ENCODE measurements around the gene EDRF1.
"Not testable (repeated sequence)": the region's sequence is repeated elsewhere in the genome, so short reads cannot be mapped to it uniquely, and the experiment has no call there.

EDRF1 gene

DNA sequence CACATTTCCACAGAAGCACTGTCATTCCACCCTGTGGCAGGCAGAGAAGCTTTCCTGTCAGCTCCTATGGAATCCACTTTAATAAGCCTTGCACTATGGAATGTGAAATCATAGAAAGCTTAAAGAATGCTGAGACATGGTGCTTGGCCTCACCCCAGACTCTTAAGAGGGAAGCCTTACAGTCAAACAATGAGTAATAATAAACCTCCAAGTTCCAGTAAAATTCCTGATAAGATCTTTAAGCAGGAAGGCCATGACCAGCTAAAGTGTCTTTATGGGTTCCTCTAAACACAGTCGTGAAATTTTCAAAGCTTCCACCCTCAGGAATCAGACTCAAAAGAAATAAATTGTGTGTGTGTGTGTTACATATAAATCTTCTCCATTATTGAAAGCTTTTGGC is 24.6 kb upstream of the EDRF1 start:
- Mint-ChIP-seq H3K4me3 (no peak overlapping the region), H3K27ac (no peak overlapping the region)

GRCh38 chr10:125696884-125697283 is 22.6 kb upstream of the EDRF1 start:
- not testable (repeated sequence) for H3K4me1 Mint-ChIP-seq (ENCODE audit: low read depth)

More for the DNA sequence above, 24.6 kb upstream of the EDRF1 start:
- Mint-ChIP-seq H3K9me3 (no peaks in the 10 kb centered on the region), H3K27me3 (ENCODE audit: low read depth) (peaks cover 9% of the 10 kb centered on the region), H3K36me3 (ENCODE audit: low read depth) (no peaks in the 10 kb centered on the region), H3K4me1 (ENCODE audit: low read depth) (peaks cover 2% of the 10 kb centered on the region)

GRCh38 chr10:125698481-125698998 is 21.0 kb upstream of the EDRF1 start:
- Mint-ChIP-seq H3K36me3 (ENCODE audit: low read depth) (no peaks in the 10 kb centered on the region), H3K9me3 (no peaks in the 10 kb centered on the region), H3K27ac (no peak overlapping the region), H3K4me1 (ENCODE audit: low read depth) (peaks cover 2% of the 10 kb centered on the region), H3K4me3 (no peak overlapping the region), H3K27me3 (ENCODE audit: low read depth) (peaks cover 4% of the 10 kb centered on the region)

More at GRCh38 chr10:125696884-125697283, 22.6 kb upstream of the EDRF1 start:
- H3K27me3 Mint-ChIP-seq (ENCODE audit: low read depth); H3K4me3 Mint-ChIP-seq; H3K36me3 Mint-ChIP-seq (ENCODE audit: low read depth); H3K27ac Mint-ChIP-seq; H3K9me3 Mint-ChIP-seq: not testable (repeated sequence)

GRCh38 chr10:125699562-125700143 is 19.9 kb upstream of the EDRF1 start:
- Mint-ChIP-seq H3K4me3 (no peak overlapping the region), H3K27me3 (ENCODE audit: low read depth) (peaks cover 4% of the 10 kb centered on the region), H3K9me3 (no peaks in the 10 kb centered on the region), H3K4me1 (ENCODE audit: low read depth) (peaks cover 2% of the 10 kb centered on the region), H3K27ac (no peak overlapping the region), H3K36me3 (ENCODE audit: low read depth) (no peaks in the 10 kb centered on the region)

GRCh38 chr10:125700355-125700911 is 19.1 kb upstream of the EDRF1 start:
- no peak overlapping the region for H3K27ac Mint-ChIP-seq
- no peak overlapping the region for H3K4me3 Mint-ChIP-seq
- no peaks in the 10 kb centered on the region for H3K36me3 Mint-ChIP-seq (ENCODE audit: low read depth)

DNA sequence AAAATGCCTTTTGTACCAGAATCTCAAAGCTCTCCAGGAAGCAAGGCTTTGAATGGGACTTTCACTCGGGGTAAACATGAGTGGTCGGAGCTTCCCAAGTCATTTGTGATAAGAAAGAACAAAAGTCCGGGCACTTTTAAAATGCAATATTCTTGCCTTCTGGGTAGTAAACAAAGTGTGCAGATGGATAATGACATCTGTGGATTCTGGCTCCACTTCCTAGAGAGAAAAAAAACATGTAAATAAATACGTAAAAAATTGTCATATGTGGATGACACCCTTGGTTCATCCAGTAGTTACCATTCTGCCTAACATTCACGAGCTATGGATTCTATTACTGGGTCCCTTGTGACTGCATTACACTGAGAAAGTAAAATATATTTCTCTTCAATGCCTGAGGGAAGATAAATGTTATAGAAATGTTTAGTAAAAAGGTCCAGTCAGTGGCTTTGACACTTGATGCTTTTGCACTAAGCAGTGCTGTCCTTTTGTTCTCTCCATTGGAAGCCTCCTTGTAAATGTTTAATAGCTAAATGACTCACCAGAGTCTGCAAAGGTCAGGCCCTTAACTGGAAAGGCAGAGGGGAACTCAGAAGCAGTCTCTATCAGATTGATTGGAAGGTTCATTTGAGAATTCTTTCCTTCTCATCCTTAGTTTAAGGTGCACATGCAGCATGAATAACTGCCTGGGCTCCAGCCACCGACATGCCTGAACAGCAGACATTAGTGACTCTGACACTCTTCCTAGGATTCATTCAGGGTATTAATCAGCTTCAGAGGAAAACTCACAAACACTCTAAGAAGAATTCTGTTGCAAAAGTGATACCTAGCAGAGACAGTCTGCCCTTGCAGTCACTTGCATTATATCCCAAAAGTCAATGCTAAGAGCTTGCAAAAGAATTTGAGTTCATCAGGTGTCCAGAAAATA is 11.7 kb upstream of the EDRF1 start:
- peaks cover 10% of the 10 kb centered on the region for H3K27me3 Mint-ChIP-seq (ENCODE audit: low read depth)
- no peaks in the 10 kb centered on the region for H3K9me3 Mint-ChIP-seq
- no peak overlapping the region for H3K4me3 Mint-ChIP-seq
- H3K4me1 Mint-ChIP-seq (ENCODE audit: low read depth): no peaks in the 10 kb centered on the region
- no peak overlapping the region for H3K27ac Mint-ChIP-seq
- no peaks in the 10 kb centered on the region for H3K36me3 Mint-ChIP-seq (ENCODE audit: low read depth)

More at GRCh38 chr10:125700355-125700911, 19.1 kb upstream of the EDRF1 start:
- H3K27me3 Mint-ChIP-seq (ENCODE audit: low read depth): peaks cover 2% of the 10 kb centered on the region
- H3K4me1 Mint-ChIP-seq (ENCODE audit: low read depth): peaks cover 2% of the 10 kb centered on the region
- no peaks in the 10 kb centered on the region for H3K9me3 Mint-ChIP-seq

DNA sequence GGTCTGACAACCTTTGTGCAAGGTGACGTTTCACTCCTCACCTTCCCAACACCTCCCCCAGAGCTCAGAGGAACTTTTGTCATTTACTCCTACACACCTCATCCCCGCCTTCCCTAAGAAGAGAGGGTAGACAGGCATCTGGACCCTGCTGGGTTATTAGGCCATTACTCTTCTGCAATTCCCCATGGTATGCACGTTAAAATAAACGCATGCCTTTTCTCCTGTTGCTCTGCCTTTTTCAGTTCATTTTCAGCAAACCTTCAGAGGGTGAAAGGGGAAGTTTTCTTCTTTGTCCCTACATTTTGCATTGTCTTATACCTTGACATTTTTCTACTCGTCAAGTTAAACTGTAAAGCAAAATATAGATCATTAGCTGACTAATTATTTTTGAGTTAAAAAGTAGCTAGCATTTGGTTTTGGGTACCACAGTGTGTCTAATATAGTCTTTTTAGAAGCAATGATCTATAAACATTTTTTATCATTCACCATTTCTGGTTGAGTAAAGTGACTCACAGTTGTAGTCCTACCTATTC is 10.5 kb upstream of the EDRF1 start:
- H3K27ac Mint-ChIP-seq: no peak overlapping the region
- H3K4me3 Mint-ChIP-seq: no peak overlapping the region
- no peaks in the 10 kb centered on the region for H3K4me1 Mint-ChIP-seq (ENCODE audit: low read depth)
- no peaks in the 10 kb centered on the region for H3K36me3 Mint-ChIP-seq (ENCODE audit: low read depth)
- no peaks in the 10 kb centered on the region for H3K9me3 Mint-ChIP-seq
- peaks cover 15% of the 10 kb centered on the region for H3K27me3 Mint-ChIP-seq (ENCODE audit: low read depth)

DNA sequence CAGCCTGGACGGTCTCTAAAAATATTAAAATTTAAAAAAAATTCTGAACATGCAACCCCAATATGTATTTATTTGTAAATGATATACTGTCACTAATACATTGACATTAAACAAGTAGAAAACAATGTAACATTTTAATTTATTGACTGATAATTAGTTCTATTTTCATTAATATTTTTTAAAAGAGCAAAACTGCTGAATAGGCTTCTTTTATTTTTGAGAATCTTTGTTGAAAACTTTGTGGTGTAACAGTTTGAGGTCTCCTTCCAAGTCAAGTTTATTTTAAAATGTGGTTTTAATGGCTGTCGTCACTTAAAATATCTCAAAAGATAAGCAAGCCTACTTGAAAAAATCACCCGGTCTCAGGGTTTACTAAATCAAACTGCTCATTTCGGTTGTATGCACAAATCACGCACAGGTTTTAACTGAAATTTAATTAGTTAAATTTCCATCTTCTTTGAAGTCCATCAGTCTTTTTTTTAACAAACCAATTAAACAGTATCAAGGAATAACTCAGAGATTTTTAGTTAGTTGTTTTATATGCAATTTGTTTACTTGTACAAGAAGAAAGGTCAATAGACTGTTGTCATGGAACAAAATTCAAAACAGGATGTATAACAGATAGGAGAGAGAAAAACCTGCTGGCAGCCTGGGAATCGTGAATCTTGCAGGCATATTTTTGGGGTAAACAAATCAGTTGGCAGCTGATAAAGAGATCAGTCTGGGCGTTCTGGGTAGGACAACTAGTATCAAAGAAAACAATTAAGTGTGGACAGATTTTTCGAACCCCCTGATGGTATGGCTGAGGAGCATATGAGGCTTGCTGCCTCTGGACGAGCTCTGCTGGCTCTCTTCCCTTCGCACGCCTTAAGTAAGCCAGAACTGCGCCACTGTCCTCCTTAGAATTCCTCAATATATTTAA is 9.7 kb upstream of the EDRF1 start:
- H3K36me3 Mint-ChIP-seq (ENCODE audit: low read depth): no peaks in the 10 kb centered on the region
- H3K4me3 Mint-ChIP-seq: no peak overlapping the region
- H3K4me1 Mint-ChIP-seq (ENCODE audit: low read depth): no peaks in the 10 kb centered on the region
- H3K9me3 Mint-ChIP-seq: no peaks in the 10 kb centered on the region
- H3K27ac Mint-ChIP-seq: no peak overlapping the region
- peaks cover 15% of the 10 kb centered on the region for H3K27me3 Mint-ChIP-seq (ENCODE audit: low read depth)

- Mint-ChIP-seq H3K4me3 (no peak overlapping the region), H3K36me3 (ENCODE audit: low read depth) (no peaks in the 10 kb centered on the region), H3K4me1 (ENCODE audit: low read depth) (no peaks in the 10 kb centered on the region), H3K9me3 (no peaks in the 10 kb centered on the region), H3K27ac (no peak overlapping the region), H3K27me3 (ENCODE audit: low read depth) (peaks cover 15% of the 10 kb centered on the region)
Measured at GRCh38 chr10:125711110-125711750, 8.3 kb upstream of the EDRF1 start.

GRCh38 chr10:125714728-125715127 is 4.8 kb upstream of the EDRF1 start:
- H3K27ac Mint-ChIP-seq; H3K9me3 Mint-ChIP-seq; H3K4me3 Mint-ChIP-seq; H3K4me1 Mint-ChIP-seq (ENCODE audit: low read depth); H3K36me3 Mint-ChIP-seq (ENCODE audit: low read depth): not testable (repeated sequence)
- H3K27me3 Mint-ChIP-seq (ENCODE audit: low read depth): peaks cover 11% of the 10 kb centered on the region

GRCh38 chr10:125720002-125720382 is 483 bp downstream of the EDRF1 start:
- H3K27ac Mint-ChIP-seq: peak overlapping the region; percentile 99
- H3K36me3 Mint-ChIP-seq (ENCODE audit: low read depth): peaks cover 35% of the 10 kb centered on the region
- H3K27me3 Mint-ChIP-seq (ENCODE audit: low read depth): no peaks in the 10 kb centered on the region
- H3K4me3 Mint-ChIP-seq: peak overlapping the region; percentile 99
- peaks cover 3% of the 10 kb centered on the region for H3K9me3 Mint-ChIP-seq
- peaks cover 22% of the 10 kb centered on the region for H3K4me1 Mint-ChIP-seq (ENCODE audit: low read depth)

- H3K27ac Mint-ChIP-seq: no peak overlapping the region
- H3K27me3 Mint-ChIP-seq (ENCODE audit: low read depth): no peaks in the 10 kb centered on the region
- peaks cover 43% of the 10 kb centered on the region for H3K36me3 Mint-ChIP-seq (ENCODE audit: low read depth)
- H3K4me3 Mint-ChIP-seq: peak overlapping the region; percentile 60
- peaks cover 3% of the 10 kb centered on the region for H3K9me3 Mint-ChIP-seq
- peaks cover 22% of the 10 kb centered on the region for H3K4me1 Mint-ChIP-seq (ENCODE audit: low read depth)
Measured at GRCh38 chr10:125721035-125721434, 1.5 kb downstream of the EDRF1 start.

GRCh38 chr10:125722811-125723210 is 3.3 kb downstream of the EDRF1 start:
- H3K9me3 Mint-ChIP-seq: no peaks in the 10 kb centered on the region
- H3K27ac Mint-ChIP-seq: peak overlapping the region; percentile 17
- H3K4me1 Mint-ChIP-seq (ENCODE audit: low read depth): peaks cover 22% of the 10 kb centered on the region

More at GRCh38 chr10:125722811-125723210, 3.3 kb downstream of the EDRF1 start:
- H3K36me3 Mint-ChIP-seq (ENCODE audit: low read depth): peaks cover 51% of the 10 kb centered on the region
- no peak overlapping the region for H3K4me3 Mint-ChIP-seq
- H3K27me3 Mint-ChIP-seq (ENCODE audit: low read depth): no peaks in the 10 kb centered on the region
